Measurements from ENCODE around the gene TRUB1.

GRCh38 chr10:114975091-114975490 lies 37.1 kb downstream of the TRUB1 start:
- TF ChIP-seq CTCF (conservative IDR thresholded peaks at IDR 0.05 in 1 of 2, IDR thresholded peaks at IDR 0.05 in 1 of 2; ENCODE audit: extremely low read depth in 1 of 2, insufficient read depth in 1 of 2, low read depth in 1 of 2, low read length in 2 of 2) (no peak), EZH2 (IDR thresholded peaks at IDR 0.05; ENCODE audit: borderline replicate concordance, low read length) (no peak)
